Left renal cortex interstitium (tissue), 4 donors: Measurements from ENCODE around the gene PAGR1. TPM values are rescaled to one million over a fixed set of nuclear protein-coding genes. Genes with fewer than 3 reads are reported as not detected.
"Not testable (repeated sequence)": the region's sequence is repeated elsewhere in the genome, so short reads cannot be mapped to it uniquely, and the experiment has no call there.

Experiments used
- DNase-seq, 4 donors: peaks; one replicate each; pipeline ENCODE4 v3.0.0-alpha.2; 2013; ENCODE audit warnings: low read depth in 4 of 4, low spot score in 2 of 4, missing footprints in 1 of 4
- polyA plus RNA-seq, 4 donors: library from polyadenylated mRNA; unstranded; fragments of 120-200 nt; gene quantifications; one replicate each; pipeline ENCODE4 v1.2.1, GENCODE V29; 2013; ENCODE audit not compliant: insufficient read length in 4 of 4

Gene PAGR1
- polyA plus RNA-seq, 4 donors, result 26.0 to 49.1 (median 42.5) TPM

- DNase-seq, result no peak
These were observed 46.5 kb downstream of the PAGR1 start for GRCh38 chr16:29862383-29862883.

DNA sequence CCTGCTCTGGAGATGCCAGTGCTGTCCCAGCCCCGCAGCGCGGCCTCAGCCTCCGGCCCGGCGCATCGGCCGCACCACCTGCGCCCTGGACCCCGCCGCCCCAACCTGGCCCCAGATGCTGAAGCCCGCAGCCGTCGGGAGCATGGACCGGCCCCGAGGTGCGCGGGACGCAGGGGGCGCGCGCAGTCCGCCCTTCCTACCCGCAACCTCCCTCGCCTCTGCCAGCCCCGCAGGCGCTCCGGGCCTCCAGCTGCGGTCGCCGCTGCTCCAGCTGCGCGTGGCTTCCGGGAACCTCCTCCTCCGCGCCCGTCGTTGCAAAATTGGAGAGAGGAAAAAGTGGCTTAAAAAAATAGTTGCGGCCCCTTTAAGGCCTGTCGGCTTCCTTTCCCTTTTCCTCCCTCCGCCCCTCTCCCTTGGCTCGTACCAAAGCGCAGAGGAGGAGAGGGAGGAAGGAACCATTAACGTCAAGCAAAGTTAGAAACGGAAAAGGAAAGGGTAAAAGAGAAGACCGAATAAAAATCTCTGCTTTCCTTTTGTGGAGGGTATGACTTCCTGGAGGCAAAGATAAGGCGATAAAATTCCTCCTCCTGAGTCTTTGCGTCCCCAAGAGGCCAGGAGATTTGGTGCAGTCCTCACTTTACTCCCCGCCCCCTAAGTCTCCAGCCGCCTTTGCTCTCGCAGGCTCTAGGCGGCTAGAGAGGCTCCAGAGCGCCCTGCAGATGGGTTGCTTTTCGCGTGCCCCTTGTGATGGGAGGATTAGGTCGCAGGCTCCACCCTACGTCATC is 47.1 kb downstream of the PAGR1 start, which contains the start of gene CDIPT:
CDIPT (minus strand) TSS at position 343 of the 785 bp plus-strand sequence. CDS start 369 bp downstream, outside the sequence.
- peak; percentile 95 to 100 (median 96) for DNase-seq

DNA sequence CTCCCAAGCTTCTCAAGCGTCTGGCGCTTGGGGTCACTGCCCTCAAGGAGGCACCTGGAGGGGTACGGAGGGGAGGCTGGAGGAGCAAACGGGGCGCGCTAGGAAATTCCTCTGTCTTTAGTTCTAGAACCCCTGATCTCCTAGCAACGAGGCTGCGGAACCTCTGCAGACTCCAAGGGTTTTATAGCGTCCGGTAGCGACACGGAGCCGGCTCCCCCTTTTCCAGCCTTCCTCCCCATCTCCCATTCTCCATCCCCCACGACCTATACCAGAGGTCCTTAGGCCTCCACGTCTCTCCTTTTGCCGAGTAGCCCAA is 47.7 kb downstream of the PAGR1 start:
- no peak for DNase-seq

GRCh38 chr16:29864205-29864604 is 48.3 kb downstream of the PAGR1 start:
- no peak for DNase-seq

GRCh38 chr16:29868396-29869009 is 52.6 kb downstream of the PAGR1 start:
- DNase-seq, result no peak

DNA sequence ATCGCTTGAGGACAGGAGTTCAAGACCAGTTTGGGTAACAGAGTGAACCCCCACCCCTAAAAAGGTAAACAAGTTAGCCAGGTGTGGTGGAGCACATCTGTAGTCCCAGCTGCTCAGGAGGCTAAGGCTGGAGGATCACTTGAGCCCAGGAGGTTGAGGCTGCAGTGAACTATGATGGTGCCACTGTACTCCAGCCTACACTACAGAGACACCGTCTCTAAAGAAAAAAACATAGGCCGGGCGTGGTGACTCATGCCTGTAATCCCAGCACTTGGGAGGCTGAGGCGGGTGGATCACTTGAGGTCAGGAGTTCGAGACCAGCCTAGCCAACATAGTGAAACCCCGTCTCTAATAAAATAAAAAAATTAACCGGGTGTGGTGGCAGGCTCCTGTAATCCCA is 53.1 kb downstream of the PAGR1 start:
- DNase-seq, result not testable (repeated sequence)

Other genes with a start within 250 kb of the PAGR1 start
- gene SPN, start 152.9 kb upstream of the PAGR1 start, polyA plus RNA-seq, result 1 to 10 TPM; 2.1 to 2.5 (median 2.3) TPM
- gene QPRT, start 137.0 kb upstream of the PAGR1 start, polyA plus RNA-seq, result 100 to 1,000 TPM; 126 to 187 (median 178) TPM
- gene C16orf54, start 70.2 kb upstream of the PAGR1 start, polyA plus RNA-seq, result under 1 TPM; 0.22 to 0.29 (median 0.25) TPM
- under 1 TPM in 2 of 4 donors, not detected in 2; 0.06 to 0.07 TPM for gene ZG16, start 37.9 kb upstream of the PAGR1 start, polyA plus RNA-seq
- gene KIF22, start 25.4 kb upstream of the PAGR1 start, polyA plus RNA-seq, result 10 to 100 TPM; 63.1 to 82.6 (median 74.4) TPM
- 100 to 1,000 TPM; 275 to 382 (median 342) TPM for gene MAZ, start 9.6 kb upstream of the PAGR1 start, polyA plus RNA-seq
- gene PRRT2, start 4.0 kb upstream of the PAGR1 start, polyA plus RNA-seq, result 10 to 100 TPM; 10.0 to 28.8 (median 18.2) TPM
- 10 to 100 TPM; 20.0 to 24.2 (median 21.9) TPM for gene MVP, start 4.3 kb downstream of the PAGR1 start, polyA plus RNA-seq
- 100 to 1,000 TPM in 2 of 4 donors, 10 to 100 TPM in 2; 90.2 to 134 (median 109) TPM for gene CDIPT, start 47.1 kb downstream of the PAGR1 start, polyA plus RNA-seq
- 10 to 100 TPM; 10.4 to 15.9 (median 13.0) TPM for gene SEZ6L2, start 83.4 kb downstream of the PAGR1 start, polyA plus RNA-seq
- gene ASPHD1, start 84.3 kb downstream of the PAGR1 start, polyA plus RNA-seq, result 1 to 10 TPM in 2 of 4 donors, under 1 TPM in 2; 0.62 to 1.1 (median 0.98) TPM
- 10 to 100 TPM; 10.5 to 34.1 (median 22.2) TPM for gene KCTD13, start 110.1 kb downstream of the PAGR1 start, polyA plus RNA-seq
- gene TMEM219, start 145.9 kb downstream of the PAGR1 start, polyA plus RNA-seq, result 100 to 1,000 TPM; 104 to 134 (median 113) TPM
- 10 to 100 TPM; 35.4 to 60.5 (median 52.2) TPM for gene TAOK2, start 157.7 kb downstream of the PAGR1 start, polyA plus RNA-seq
- 10 to 100 TPM; 17.3 to 21.9 (median 19.8) TPM for gene HIRIP3, start 179.5 kb downstream of the PAGR1 start, polyA plus RNA-seq
- 10 to 100 TPM; 36.3 to 70.3 (median 55.2) TPM for gene INO80E, start 180.1 kb downstream of the PAGR1 start, polyA plus RNA-seq
- gene DOC2A, start 194.9 kb downstream of the PAGR1 start, polyA plus RNA-seq, result 1 to 10 TPM; 1.4 to 4.8 (median 3.7) TPM
- gene C16orf92, start 207.0 kb downstream of the PAGR1 start, polyA plus RNA-seq, result not detected
- 1 to 10 TPM in 3 of 4 donors, under 1 TPM in 1; 0.90 to 1.8 (median 1.3) TPM for gene TLCD3B, start 215.1 kb downstream of the PAGR1 start, polyA plus RNA-seq
- 100 to 1,000 TPM; 469 to 648 (median 516) TPM for gene ALDOA, start 249.6 kb downstream of the PAGR1 start, polyA plus RNA-seq